ENCODE measurements around the gene GNG7. TPM values are rescaled to one million over a fixed set of nuclear protein-coding genes. Genes with fewer than 3 reads are reported as not detected.

GNG7 gene
- total RNA-seq, 2 donors from 2014 or later, result 5.7 to 12.9 TPM

- no peak for ATAC-seq
- peak overlapping the region in 3 of 4 donors; percentile 53 to 70 (median 62) for H3K27ac ChIP-seq
- no peak for TF ChIP-seq POLR2A (IDR thresholded peaks at IDR 0.05)
- TF ChIP-seq CTCF (IDR thresholded peaks at IDR 0.05), result no peak
Measured at GRCh38 chr19:2536461-2536860, 166.0 kb downstream of the GNG7 start.

DNA sequence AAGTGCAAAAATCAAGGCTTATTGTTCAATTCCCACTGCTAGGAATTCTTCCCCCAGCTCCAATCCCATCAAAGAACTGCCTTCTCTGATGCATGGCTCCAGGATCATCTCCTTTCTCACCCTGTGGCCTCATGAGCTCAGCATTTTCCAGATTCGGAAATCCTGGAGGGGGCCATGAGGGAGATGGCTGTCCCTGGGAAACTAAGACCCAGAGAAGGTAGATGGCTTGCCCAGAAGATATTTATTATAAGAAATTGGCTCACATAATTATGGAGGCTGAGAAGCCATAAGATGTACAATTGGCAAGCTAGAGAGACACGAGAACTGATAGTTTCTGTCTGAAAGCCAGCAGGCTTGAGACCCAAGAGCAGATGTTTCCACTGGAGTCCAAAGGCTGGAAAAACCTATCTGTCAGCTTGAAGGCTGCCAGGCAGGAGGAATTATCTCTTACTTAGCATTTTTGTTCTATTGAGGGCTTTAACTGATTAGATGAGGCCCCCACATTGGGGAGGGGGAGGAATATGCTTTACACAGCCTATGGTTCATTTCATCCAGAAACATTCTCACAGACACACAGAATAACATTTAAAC lies 168.0 kb downstream of the GNG7 start:
- no peak for ATAC-seq

More at GRCh38 chr19:2536461-2536860, 166.0 kb downstream of the GNG7 start:
- no peaks in the 10 kb centered on the region for H3K9me3 ChIP-seq
- H3K4me3 ChIP-seq, result no peak overlapping the region
- 24 to 28% methylated on average over 12 of the region's 12 CpGs for WGBS, 2 donors
- H3K4me1 ChIP-seq, result peaks cover 51% of the 10 kb centered on the region
- no peaks in the 10 kb centered on the region for H3K27me3 ChIP-seq
- intact Hi-C loops (cut with DNase I), result loop anchor here (5.0 kb wide), 1 partner anchor 34 kb away; no protein-coding TSS in a partner anchor
- no peaks in the 10 kb centered on the region for H3K36me3 ChIP-seq (replicated peaks in 1 of 2; ENCODE audit: insufficient read depth in 1 of 2, low read depth in 2 of 2)
- DNase-seq, result peak in 1 of 4 donors; percentile 45

DNA sequence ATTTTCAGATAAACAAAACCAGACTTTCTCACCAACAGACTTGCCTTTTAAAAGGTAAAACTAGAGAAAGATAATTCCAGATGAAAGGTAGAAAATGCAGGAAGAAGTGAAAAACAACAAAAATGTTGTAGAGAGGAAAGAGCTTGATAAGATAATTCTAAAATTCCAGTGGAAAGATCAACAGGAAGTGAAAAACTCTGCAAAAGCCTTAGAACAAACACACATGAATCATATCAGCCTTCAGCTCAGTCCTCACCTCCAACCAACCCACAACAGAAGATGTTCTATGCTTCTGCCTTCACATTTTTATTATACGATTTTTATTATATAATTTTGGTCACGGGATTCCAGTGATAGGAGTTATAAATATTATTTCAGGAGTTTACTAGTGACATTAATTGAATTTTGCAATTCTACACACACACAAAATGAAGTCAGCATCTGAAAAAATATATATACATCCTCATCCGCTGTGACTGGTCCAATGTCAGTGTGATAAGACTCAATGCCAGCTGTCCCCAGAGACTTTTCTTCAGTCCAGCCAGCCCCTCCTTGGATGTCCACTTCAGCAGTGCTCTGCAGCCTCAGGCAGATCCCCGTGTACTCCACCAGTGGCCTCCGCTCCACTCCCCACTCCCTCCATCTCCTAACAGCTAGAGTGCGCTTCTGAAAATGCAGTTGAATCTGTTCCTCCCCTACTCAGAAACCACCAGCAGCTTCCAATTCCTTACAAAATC lies 168.6 kb downstream of the GNG7 start:
- Histone ChIP-seq H3K27me3 (no peaks in the 10 kb centered on the region), H3K4me1 (peaks cover 35% of the 10 kb centered on the region), H3K9me3 (no peaks in the 10 kb centered on the region), H3K27ac (peak overlapping the region in 2 of 4 donors; percentile 4 to 45), H3K4me3 (no peak overlapping the region), H3K36me3 (replicated peaks in 1 of 2; ENCODE audit: insufficient read depth in 1 of 2, low read depth in 2 of 2) (no peaks in the 10 kb centered on the region)
- intact Hi-C loops (cut with DNase I), result no loop called here
- 71 to 78% methylated on average over 6 of the region's 6 CpGs for WGBS, 2 donors
- ATAC-seq (no peak), DNase-seq (no peak)
- TF ChIP-seq CTCF (IDR thresholded peaks at IDR 0.05) (no peak), POLR2A (IDR thresholded peaks at IDR 0.05) (no peak)

More for the DNA sequence above, 168.0 kb downstream of the GNG7 start:
- H3K27me3 ChIP-seq, result no peaks in the 10 kb centered on the region
- intact Hi-C loops (cut with DNase I), result loop anchor here (5.0 kb wide), 1 partner anchor 32 kb away; no protein-coding TSS in a partner anchor
- peaks cover 35% of the 10 kb centered on the region for H3K4me1 ChIP-seq
- no peak overlapping the region for H3K4me3 ChIP-seq
- no peak for DNase-seq
- no peaks in the 10 kb centered on the region for H3K9me3 ChIP-seq
- H3K27ac ChIP-seq, result no peak overlapping the region
- no peak for TF ChIP-seq POLR2A (IDR thresholded peaks at IDR 0.05)
- TF ChIP-seq CTCF (IDR thresholded peaks at IDR 0.05), result no peak
- H3K36me3 ChIP-seq (replicated peaks in 1 of 2; ENCODE audit: insufficient read depth in 1 of 2, low read depth in 2 of 2), result no peaks in the 10 kb centered on the region
- 68 to 71% methylated on average over 2 of the region's 2 CpGs for WGBS, 2 donors

DNA sequence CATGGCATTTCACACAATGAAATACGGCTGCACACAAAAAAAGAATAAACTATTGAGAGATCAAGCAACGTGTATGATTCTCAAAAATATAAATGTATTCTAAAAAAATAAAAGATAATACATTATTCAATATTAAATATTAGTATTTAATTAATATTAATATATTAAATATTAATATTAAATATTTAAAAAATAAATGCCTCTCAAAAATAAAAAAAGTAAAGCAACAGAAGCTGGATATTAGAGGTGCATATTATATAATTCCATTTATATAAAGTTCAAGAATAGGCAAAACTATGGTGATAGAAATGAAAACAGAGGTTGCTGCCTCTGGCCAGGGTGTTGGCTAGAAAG lies 169.4 kb downstream of the GNG7 start:
- Histone ChIP-seq H3K27me3 (no peaks in the 10 kb centered on the region), H3K36me3 (replicated peaks in 1 of 2; ENCODE audit: insufficient read depth in 1 of 2, low read depth in 2 of 2) (no peaks in the 10 kb centered on the region), H3K4me1 (peaks cover 35% of the 10 kb centered on the region), H3K27ac (peak overlapping the region in 1 of 4 donors; percentile 22), H3K4me3 (no peak overlapping the region), H3K9me3 (no peaks in the 10 kb centered on the region)
- WGBS, 2 donors, result 13 to 17% methylated on average over 2 of the region's 2 CpGs
- intact Hi-C loops (cut with DNase I), result no loop called here
- no peak for TF ChIP-seq CTCF (IDR thresholded peaks at IDR 0.05)
- no peak for TF ChIP-seq POLR2A (IDR thresholded peaks at IDR 0.05)
- ATAC-seq, result no peak
- no peak for DNase-seq
